HEK293 (cell line): ENCODE data around the gene CEP85.
A peak's percentile ranks its signal among the peaks of the same experiment; 100 is the strongest.

Experiments used
- CTCF ChIA-PET: fragments of 350-600 bp; formaldehyde crosslinking; extraction: SDS; loops from one replicate; lab custom pipeline; 2021; ENCODE audit warnings: antibody characterized with exemption; lab: Yijun Ruan, JAX
- POLR2A ChIA-PET: fragments of 300-600 bp; formaldehyde crosslinking; extraction: SDS; loops from one replicate; lab custom pipeline; 2020; ENCODE audit warnings: antibody characterized with exemption, inconsistent platforms; lab: Yijun Ruan, JAX
- H3K27ac ChIP-seq: fragments of 200-500 bp; sonication (Bioruptor generic); 2 replicates; pipeline ENCODE4 v1.5.1; 2014; ENCODE audit warnings: low read depth, low read length, control low read depth, inconsistent platforms; ENCODE audit errors: extremely low read depth
- H3K36me3 ChIP-seq, 2 experiments: fragments of 200-500 bp in 1 of 2; sonication (Bioruptor generic) in 1 of 2; 1 replicate in 1 of 2; 2 replicates in 1 of 2; pipeline ENCODE4 v1.5.1; 2014 to 2017; ENCODE audit warnings: inconsistent platforms in 2 of 2, low read length in 2 of 2; ENCODE audit not compliant: control insufficient read depth in 2 of 2, insufficient read depth in 1 of 2
- H3K4me1 ChIP-seq: fragments of 200-500 bp; sonication (Bioruptor generic); 2 replicates; pipeline ENCODE4 v1.5.1; 2014; ENCODE audit warnings: mild to moderate bottlenecking, low read length, inconsistent platforms; ENCODE audit not compliant: control insufficient read depth, insufficient read depth
- H3K4me3 ChIP-seq: 2 replicates; pipeline ENCODE4 v1.5.1; 2011; ENCODE audit warnings: low read depth, mild to moderate bottlenecking, control low read depth, low read length, moderate library complexity
- H3K9me3 ChIP-seq: fragments of 200-500 bp; sonication (Bioruptor generic); 2 replicates; pipeline ENCODE4 v1.5.1; 2014; ENCODE audit warnings: low read depth, low read length, inconsistent platforms; ENCODE audit not compliant: control insufficient read depth, insufficient read depth
- BCL11A ChIP-seq: fragments of 450-650 bp; formaldehyde crosslinking; IDR thresholded peaks from 2 replicates; pipeline ENCODE4 v1.5.1; 2016; ENCODE audit warnings: low read depth, missing biosample characterization, missing genetic modification characterization
- BCL11B ChIP-seq: fragments of 450-650 bp; formaldehyde crosslinking; IDR thresholded peaks from 2 replicates; pipeline ENCODE4 v1.5.1; 2016; ENCODE audit warnings: low read depth, missing biosample characterization, missing genetic modification characterization
- EGR2 ChIP-seq: fragments of 450-650 bp; formaldehyde crosslinking; IDR thresholded peaks from 2 replicates; pipeline ENCODE4 v1.5.1; 2016; ENCODE audit warnings: low read depth, missing biosample characterization, missing genetic modification characterization
- FEZF1 ChIP-seq: fragments of 450-650 bp; formaldehyde crosslinking; IDR thresholded peaks from 2 replicates; pipeline ENCODE4 v1.5.1; 2016; ENCODE audit warnings: missing biosample characterization, missing genetic modification characterization
- GLI2 ChIP-seq: fragments of 450-650 bp; formaldehyde crosslinking; IDR thresholded peaks from 2 replicates; pipeline ENCODE4; 2017; ENCODE audit warnings: missing biosample characterization, missing genetic modification characterization, low read depth, borderline replicate concordance
- GLIS2 ChIP-seq: fragments of 450-650 bp; formaldehyde crosslinking; IDR thresholded peaks from 2 replicates; pipeline ENCODE4 v1.5.1; 2016; ENCODE audit warnings: missing biosample characterization, missing genetic modification characterization
- KLF9 ChIP-seq: fragments of 450-650 bp; formaldehyde crosslinking; IDR thresholded peaks from 2 replicates; pipeline ENCODE4 v1.5.1; 2016; ENCODE audit warnings: missing biosample characterization, missing genetic modification characterization, low read depth
- ZBTB17 ChIP-seq: fragments of 450-650 bp; formaldehyde crosslinking; IDR thresholded peaks from 2 replicates; pipeline ENCODE4 v1.5.1; 2016; ENCODE audit warnings: missing biosample characterization, missing genetic modification characterization
- ZEB2 ChIP-seq: fragments of 450-650 bp; formaldehyde crosslinking; IDR thresholded peaks from 2 replicates; pipeline ENCODE4 v1.5.1; 2016; ENCODE audit warnings: missing biosample characterization, missing genetic modification characterization
- ZIC2 ChIP-seq: fragments of 450-650 bp; formaldehyde crosslinking; IDR thresholded peaks from 2 replicates; pipeline ENCODE4 v1.5.1; 2016; ENCODE audit warnings: missing biosample characterization, missing genetic modification characterization
- ZNF174 ChIP-seq: fragments of 450-650 bp; formaldehyde crosslinking; IDR thresholded peaks from 2 replicates; pipeline ENCODE4 v1.5.0; 2017; ENCODE audit warnings: missing biosample characterization, mild to moderate bottlenecking, missing genetic modification characterization
- ZNF24 ChIP-seq: fragments of 450-650 bp; formaldehyde crosslinking; IDR thresholded peaks from 2 replicates; pipeline ENCODE4 v1.5.1; 2016; ENCODE audit warnings: missing biosample characterization, missing genetic modification characterization
- ZNF530 ChIP-seq: fragments of 450-650 bp; formaldehyde crosslinking; IDR thresholded peaks from 2 replicates; pipeline ENCODE4 v1.5.1; 2016; ENCODE audit warnings: low read depth, missing biosample characterization, missing genetic modification characterization
- TF ChIP-seq, protein P1 (sequence below): fragments of 450-650 bp; formaldehyde crosslinking; IDR thresholded peaks from 2 replicates; pipeline ENCODE4 v1.5.1; 2017; ENCODE audit warnings: missing biosample characterization, missing genetic modification characterization
- TF ChIP-seq, protein P2 (sequence below): fragments of 450-650 bp; formaldehyde crosslinking; IDR thresholded peaks from 2 replicates; pipeline ENCODE4 v1.5.1; 2016; ENCODE audit warnings: missing biosample characterization, missing genetic modification characterization
- TF ChIP-seq, protein P3 (sequence below): fragments of 450-650 bp; IDR thresholded peaks from 2 replicates; pipeline ENCODE4 v1.5.1; 2018; ENCODE audit warnings: missing biosample characterization, missing genetic modification characterization
- TF ChIP-seq, protein P4 (sequence below): fragments of 450-650 bp; formaldehyde crosslinking; IDR thresholded peaks from 2 replicates; pipeline ENCODE4 v1.5.1; 2017; ENCODE audit warnings: missing biosample characterization, mild to moderate bottlenecking, missing genetic modification characterization, moderate library complexity
- TF ChIP-seq, protein P5 (sequence below): fragments of 450-650 bp; formaldehyde crosslinking; IDR thresholded peaks from 2 replicates; pipeline ENCODE4 v1.5.1; 2016; ENCODE audit warnings: missing biosample characterization, missing genetic modification characterization

Gene CEP85

DNA sequence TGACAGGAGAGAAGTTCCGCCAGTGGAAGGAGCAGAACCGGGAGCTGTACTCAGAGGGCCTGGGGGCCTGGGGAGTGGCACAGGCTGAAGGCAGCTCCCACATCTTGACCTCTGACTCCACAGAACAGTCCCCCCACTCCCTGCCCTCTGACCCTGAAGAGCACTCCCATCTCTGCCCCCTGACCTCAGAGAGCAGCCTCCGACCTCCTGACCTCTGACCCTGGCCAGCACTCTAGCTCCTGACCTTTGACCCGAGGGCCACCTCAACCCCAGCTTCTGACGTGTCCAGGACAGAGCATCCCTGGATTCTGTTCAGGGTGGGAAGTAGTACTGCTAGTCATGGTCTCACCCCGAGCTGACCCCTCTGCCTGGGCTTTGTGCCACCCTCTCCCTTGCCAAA, 44.7 kb upstream of the CEP85 start:
- TF ChIP-seq, protein P1, sequence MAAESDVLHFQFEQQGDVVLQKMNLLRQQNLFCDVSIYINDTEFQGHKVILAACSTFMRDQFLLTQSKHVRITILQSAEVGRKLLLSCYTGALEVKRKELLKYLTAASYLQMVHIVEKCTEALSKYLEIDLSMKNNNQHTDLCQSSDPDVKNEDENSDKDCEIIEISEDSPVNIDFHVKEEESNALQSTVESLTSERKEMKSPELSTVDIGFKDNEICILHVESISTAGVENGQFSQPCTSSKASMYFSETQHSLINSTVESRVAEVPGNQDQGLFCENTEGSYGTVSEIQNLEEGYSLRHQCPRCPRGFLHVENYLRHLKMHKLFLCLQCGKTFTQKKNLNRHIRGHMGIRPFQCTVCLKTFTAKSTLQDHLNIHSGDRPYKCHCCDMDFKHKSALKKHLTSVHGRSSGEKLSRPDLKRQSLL (tag by site-specific recombination) = peak; percentile 25; the same call in 1 of the 2 replicates
- TF ChIP-seq, protein P2, sequence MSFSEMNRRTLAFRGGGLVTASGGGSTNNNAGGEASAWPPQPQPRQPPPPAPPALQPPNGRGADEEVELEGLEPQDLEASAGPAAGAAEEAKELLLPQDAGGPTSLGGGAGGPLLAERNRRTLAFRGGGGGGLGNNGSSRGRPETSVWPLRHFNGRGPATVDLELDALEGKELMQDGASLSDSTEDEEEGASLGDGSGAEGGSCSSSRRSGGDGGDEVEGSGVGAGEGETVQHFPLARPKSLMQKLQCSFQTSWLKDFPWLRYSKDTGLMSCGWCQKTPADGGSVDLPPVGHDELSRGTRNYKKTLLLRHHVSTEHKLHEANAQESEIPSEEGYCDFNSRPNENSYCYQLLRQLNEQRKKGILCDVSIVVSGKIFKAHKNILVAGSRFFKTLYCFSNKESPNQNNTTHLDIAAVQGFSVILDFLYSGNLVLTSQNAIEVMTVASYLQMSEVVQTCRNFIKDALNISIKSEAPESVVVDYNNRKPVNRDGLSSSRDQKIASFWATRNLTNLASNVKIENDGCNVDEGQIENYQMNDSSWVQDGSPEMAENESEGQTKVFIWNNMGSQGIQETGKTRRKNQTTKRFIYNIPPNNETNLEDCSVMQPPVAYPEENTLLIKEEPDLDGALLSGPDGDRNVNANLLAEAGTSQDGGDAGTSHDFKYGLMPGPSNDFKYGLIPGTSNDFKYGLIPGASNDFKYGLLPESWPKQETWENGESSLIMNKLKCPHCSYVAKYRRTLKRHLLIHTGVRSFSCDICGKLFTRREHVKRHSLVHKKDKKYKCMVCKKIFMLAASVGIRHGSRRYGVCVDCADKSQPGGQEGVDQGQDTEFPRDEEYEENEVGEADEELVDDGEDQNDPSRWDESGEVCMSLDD = 0 out of 2 replicates have a peak, but pooled peaks have one; percentile 24
- TF ChIP-seq GLI2 (tag by site-specific recombination) (no peak), ZNF174 (tag by site-specific recombination) (no peak), ZNF530 (tag by site-specific recombination) (no peak), ZNF24 (no peak), BCL11B (peak; percentile 99), BCL11A (tag by site-specific recombination) (peak; percentile 99)
- TF ChIP-seq, protein P3, sequence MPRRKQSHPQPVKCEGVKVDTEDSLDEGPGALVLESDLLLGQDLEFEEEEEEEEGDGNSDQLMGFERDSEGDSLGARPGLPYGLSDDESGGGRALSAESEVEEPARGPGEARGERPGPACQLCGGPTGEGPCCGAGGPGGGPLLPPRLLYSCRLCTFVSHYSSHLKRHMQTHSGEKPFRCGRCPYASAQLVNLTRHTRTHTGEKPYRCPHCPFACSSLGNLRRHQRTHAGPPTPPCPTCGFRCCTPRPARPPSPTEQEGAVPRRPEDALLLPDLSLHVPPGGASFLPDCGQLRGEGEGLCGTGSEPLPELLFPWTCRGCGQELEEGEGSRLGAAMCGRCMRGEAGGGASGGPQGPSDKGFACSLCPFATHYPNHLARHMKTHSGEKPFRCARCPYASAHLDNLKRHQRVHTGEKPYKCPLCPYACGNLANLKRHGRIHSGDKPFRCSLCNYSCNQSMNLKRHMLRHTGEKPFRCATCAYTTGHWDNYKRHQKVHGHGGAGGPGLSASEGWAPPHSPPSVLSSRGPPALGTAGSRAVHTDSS (tag by site-specific recombination) = no peak
- ChIA-PET POLR2A (interaction anchor here (2.7 kb wide), 1 partner anchor 45 kb away, joined by 16 read pairs; the partner anchor contains the start of gene CEP85), CTCF (interaction anchor here (0.6 to 4.1 kb wide), 12 partner anchors 16 to 202 kb away, joined by 3 to 32 read pairs (median 4); partner anchors contain the start of genes CD52, CEP85, SH3BGRL3 and ZNF593)
- H3K27ac ChIP-seq = no peak overlapping the region
- H3K4me3 ChIP-seq = no peak overlapping the region
- no peaks in the 10 kb centered on the region for H3K4me1 ChIP-seq
- no peaks in the 10 kb centered on the region for H3K36me3 ChIP-seq
- no peaks in the 10 kb centered on the region for H3K9me3 ChIP-seq

DNA sequence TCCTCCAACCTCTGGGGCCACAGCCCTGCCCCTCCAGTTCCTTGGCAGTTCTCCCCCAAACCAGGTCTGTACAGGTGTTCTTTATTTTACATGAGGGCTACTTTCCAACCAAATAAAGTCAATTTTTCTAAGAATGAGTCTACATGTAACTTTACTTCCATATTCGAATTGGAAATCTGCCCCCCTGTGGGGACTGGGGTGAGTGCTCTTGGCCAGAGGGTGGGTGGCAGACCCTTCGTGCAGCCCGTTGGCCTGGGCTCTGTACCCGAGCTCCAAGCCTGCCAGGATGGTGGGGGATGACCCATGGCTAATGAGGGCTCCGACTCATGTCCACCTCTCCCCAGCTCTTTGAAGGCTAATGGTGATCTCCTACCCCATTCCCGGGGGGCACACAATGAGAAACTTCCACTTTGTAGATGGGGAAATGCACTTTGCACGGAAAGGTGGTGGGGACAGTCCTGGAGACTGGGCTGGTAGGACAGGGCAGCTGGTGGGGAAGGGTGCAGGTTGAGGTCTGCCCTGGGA, 44.2 kb upstream of the CEP85 start:
- Histone ChIP-seq H3K27ac (no peak overlapping the region), H3K4me3 (no peak overlapping the region), H3K9me3 (no peaks in the 10 kb centered on the region), H3K36me3 (no peaks in the 10 kb centered on the region), H3K4me1 (no peaks in the 10 kb centered on the region)
- ChIA-PET CTCF (interaction anchor here (0.5 to 4.1 kb wide), 24 partner anchors 11 to 1458 kb away, joined by 3 to 32 read pairs (median 4); partner anchors contain the start of genes CD52, CEP85, SH3BGRL3 and ZNF593), POLR2A (interaction anchor here (0.6 to 2.7 kb wide), 4 partner anchors 15 to 60 kb away, joined by 3 to 16 read pairs (median 4); partner anchors contain the start of gene CEP85)
- TF ChIP-seq, protein P4, sequence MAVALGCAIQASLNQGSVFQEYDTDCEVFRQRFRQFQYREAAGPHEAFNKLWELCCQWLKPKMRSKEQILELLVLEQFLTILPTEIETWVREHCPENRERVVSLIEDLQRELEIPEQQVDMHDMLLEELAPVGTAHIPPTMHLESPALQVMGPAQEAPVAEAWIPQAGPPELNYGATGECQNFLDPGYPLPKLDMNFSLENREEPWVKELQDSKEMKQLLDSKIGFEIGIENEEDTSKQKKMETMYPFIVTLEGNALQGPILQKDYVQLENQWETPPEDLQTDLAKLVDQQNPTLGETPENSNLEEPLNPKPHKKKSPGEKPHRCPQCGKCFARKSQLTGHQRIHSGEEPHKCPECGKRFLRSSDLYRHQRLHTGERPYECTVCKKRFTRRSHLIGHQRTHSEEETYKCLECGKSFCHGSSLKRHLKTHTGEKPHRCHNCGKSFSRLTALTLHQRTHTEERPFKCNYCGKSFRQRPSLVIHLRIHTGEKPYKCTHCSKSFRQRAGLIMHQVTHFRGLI = 0 out of 2 replicates have a peak, but pooled peaks have one; percentile 43
- no peak for TF ChIP-seq ZEB2 (tag by site-specific recombination)

DNA sequence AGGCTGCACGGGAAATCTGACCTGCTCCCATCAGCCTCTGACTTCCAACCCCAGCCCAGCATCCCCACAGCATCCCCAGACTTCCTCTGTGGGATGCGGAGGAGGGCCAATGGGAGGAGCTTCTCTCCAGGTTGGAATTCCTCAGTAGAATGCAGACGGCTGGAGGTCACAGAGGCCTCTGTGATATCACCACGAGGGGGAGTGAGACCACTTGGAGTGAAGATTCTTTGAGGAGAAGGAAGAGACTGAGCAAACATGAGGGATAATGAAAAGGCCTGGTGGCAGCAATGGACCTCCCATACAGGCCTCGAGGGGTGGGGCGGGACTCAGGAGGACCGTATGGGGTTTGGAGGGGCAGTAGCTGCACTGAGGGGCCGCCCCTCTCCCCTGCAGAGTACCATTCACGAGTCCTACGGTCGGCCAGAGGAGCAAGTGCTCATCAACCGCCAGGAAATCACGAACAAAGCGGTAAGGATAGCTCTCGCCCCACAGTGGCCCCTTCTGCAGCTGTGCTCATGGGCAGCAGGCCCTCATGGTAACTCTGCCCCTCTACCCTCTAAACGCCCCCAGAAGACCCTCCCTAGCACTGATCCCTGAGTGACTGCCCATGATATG, 43.5 kb upstream of the CEP85 start, which contains the start of gene CATSPER4:
TSS of gene CATSPER4 (plus strand) at position 230 of the 615 bp plus-strand sequence. CDS start at position 256, 26 bp downstream.
- no peaks in the 10 kb centered on the region for H3K36me3 ChIP-seq
- POLR2A ChIA-PET = interaction anchor here (0.6 to 2.7 kb wide), 5 partner anchors 15 to 60 kb away, joined by 3 to 16 read pairs (median 4); partner anchors contain the start of gene CEP85
- no peaks in the 10 kb centered on the region for H3K4me1 ChIP-seq
- CTCF ChIA-PET = interaction anchor here (0.5 to 4.1 kb wide), 26 partner anchors 10 to 1457 kb away, joined by 3 to 32 read pairs (median 4); partner anchors contain the start of genes CD52, CEP85, SH3BGRL3 and ZNF593
- no peak within 1 kb of the TSS for H3K27ac ChIP-seq
- TF ChIP-seq ZIC2 (tag by site-specific recombination) (peak; percentile 40), FEZF1 (tag by site-specific recombination) (no peak), GLIS2 (tag by site-specific recombination) (peak; percentile 22; the same call in 1 of the 2 replicates), ZBTB17 (tag by site-specific recombination) (0 out of 2 replicates have a peak, but pooled peaks have one; percentile 22), KLF9 (tag by site-specific recombination) (no peak), EGR2 (tag by site-specific recombination) (peak; percentile 16; the same call in 1 of the 2 replicates)
- TF ChIP-seq, protein P5, sequence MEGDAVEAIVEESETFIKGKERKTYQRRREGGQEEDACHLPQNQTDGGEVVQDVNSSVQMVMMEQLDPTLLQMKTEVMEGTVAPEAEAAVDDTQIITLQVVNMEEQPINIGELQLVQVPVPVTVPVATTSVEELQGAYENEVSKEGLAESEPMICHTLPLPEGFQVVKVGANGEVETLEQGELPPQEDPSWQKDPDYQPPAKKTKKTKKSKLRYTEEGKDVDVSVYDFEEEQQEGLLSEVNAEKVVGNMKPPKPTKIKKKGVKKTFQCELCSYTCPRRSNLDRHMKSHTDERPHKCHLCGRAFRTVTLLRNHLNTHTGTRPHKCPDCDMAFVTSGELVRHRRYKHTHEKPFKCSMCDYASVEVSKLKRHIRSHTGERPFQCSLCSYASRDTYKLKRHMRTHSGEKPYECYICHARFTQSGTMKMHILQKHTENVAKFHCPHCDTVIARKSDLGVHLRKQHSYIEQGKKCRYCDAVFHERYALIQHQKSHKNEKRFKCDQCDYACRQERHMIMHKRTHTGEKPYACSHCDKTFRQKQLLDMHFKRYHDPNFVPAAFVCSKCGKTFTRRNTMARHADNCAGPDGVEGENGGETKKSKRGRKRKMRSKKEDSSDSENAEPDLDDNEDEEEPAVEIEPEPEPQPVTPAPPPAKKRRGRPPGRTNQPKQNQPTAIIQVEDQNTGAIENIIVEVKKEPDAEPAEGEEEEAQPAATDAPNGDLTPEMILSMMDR (tag by site-specific recombination) = peak; percentile 46; the same call in 1 of the 2 replicates
- no peak within 1 kb of the TSS for H3K4me3 ChIP-seq
- no peaks in the 10 kb centered on the region for H3K9me3 ChIP-seq
